Mucosa of rectum (tissue), 2 donors: Measurements from ENCODE around the gene TKT.
A peak's percentile ranks its signal among the peaks of the same experiment; 100 is the strongest.
"Not testable (repeated sequence)": the region's sequence is repeated elsewhere in the genome, so short reads cannot be mapped to it uniquely, and the experiment has no call there.

Experiments used
- H3K27ac ChIP-seq, 2 donors: one replicate each; pipeline ENCODE4 v1.7.0; 2013; ENCODE audit warnings: inconsistent platforms in 2 of 2, low read depth in 2 of 2, low read length in 2 of 2
- H3K27me3 ChIP-seq, 2 donors: one replicate each; pipeline ENCODE4 v1.7.0; 2013; ENCODE audit warnings: low read length in 2 of 2; ENCODE audit not compliant: control insufficient read depth in 2 of 2, insufficient read depth in 2 of 2
- H3K36me3 ChIP-seq, 2 donors: one replicate each; pipeline ENCODE4 v1.7.0; 2013; ENCODE audit warnings: low read length in 2 of 2; ENCODE audit not compliant: control insufficient read depth in 2 of 2, insufficient read depth in 2 of 2
- H3K4me1 ChIP-seq, 2 donors: one replicate each; pipeline ENCODE4 v1.7.0; 2013; ENCODE audit warnings: low read length in 2 of 2, mild to moderate bottlenecking in 1 of 2; ENCODE audit not compliant: control insufficient read depth in 2 of 2, insufficient read depth in 2 of 2
- H3K4me3 ChIP-seq, 2 donors: one replicate each; pipeline ENCODE4 v1.7.0; 2013; ENCODE audit warnings: low read length in 2 of 2
- H3K9ac ChIP-seq, 2 donors: one replicate each; pipeline ENCODE4 v1.7.0; 2013; ENCODE audit warnings: low read length in 2 of 2, low read depth in 1 of 2, mild to moderate bottlenecking in 1 of 2
- H3K9me3 ChIP-seq, 2 donors: one replicate each; pipeline ENCODE4 v1.7.0; 2013; ENCODE audit warnings: low read length in 2 of 2; ENCODE audit not compliant: control insufficient read depth in 2 of 2
- donor health status: healthy.
- donor health status: Normal muscosa, but diverticular disease.

Gene TKT

GRCh38 chr3:53255775-53256703 is at the start of gene TKT:
TKT (minus strand) TSS chr3:53256022; CDS start chr3:53255942, 80 bp downstream.
- Histone ChIP-seq H3K27ac (peak within 1 kb of the TSS; percentile 90 to 92), H3K4me1 (peaks cover 15 to 22% of the 10 kb centered on the region in 2 donors), H3K4me3 (peak within 1 kb of the TSS; percentile 83 to 85), H3K9ac (peak within 1 kb of the TSS; percentile 76 to 84), H3K36me3 (no peaks in the 10 kb centered on the region), H3K9me3 (no peaks in the 10 kb centered on the region), H3K27me3 (no peaks in the 10 kb centered on the region)

- Histone ChIP-seq H3K36me3 (peaks cover 22 to 35% of the 10 kb centered on the region in 2 donors), H3K27me3 (no peaks in the 10 kb centered on the region), H3K4me3 (no peak overlapping the region), H3K27ac (no peak overlapping the region), H3K9ac (no peak overlapping the region), H3K9me3 (no peaks in the 10 kb centered on the region), H3K4me1 (no peaks in the 10 kb centered on the region)
These were observed 48.1 kb upstream of the TKT start for GRCh38 chr3:53303957-53304356.

GRCh38 chr3:53303549-53303948 is 47.7 kb upstream of the TKT start:
- Histone ChIP-seq H3K27me3 (no peaks in the 10 kb centered on the region), H3K4me3 (no peak overlapping the region), H3K27ac (no peak overlapping the region), H3K4me1 (no peaks in the 10 kb centered on the region), H3K9me3 (no peaks in the 10 kb centered on the region), H3K36me3 (peaks cover 26 to 35% of the 10 kb centered on the region in 2 donors), H3K9ac (no peak overlapping the region)

GRCh38 chr3:53300826-53301225 is 45.0 kb upstream of the TKT start:
- Histone ChIP-seq H3K27ac (no peak overlapping the region), H3K9ac (no peak overlapping the region), H3K4me3 (no peak overlapping the region), H3K27me3 (no peaks in the 10 kb centered on the region), H3K9me3 (no peaks in the 10 kb centered on the region), H3K4me1 (no peaks in the 10 kb centered on the region), H3K36me3 (peaks cover 28 to 33% of the 10 kb centered on the region in 2 donors)

- H3K4me1 ChIP-seq, H3K9ac ChIP-seq, H3K9me3 ChIP-seq, H3K4me3 ChIP-seq, H3K27ac ChIP-seq, H3K27me3 ChIP-seq: not testable (repeated sequence)
- H3K36me3 ChIP-seq = peaks cover 27 to 31% of the 10 kb centered on the region in 2 donors
These were observed 43.8 kb upstream of the TKT start for GRCh38 chr3:53299611-53300023.

- Histone ChIP-seq H3K36me3 (peaks cover 24 to 26% of the 10 kb centered on the region in 2 donors), H3K27ac (no peak overlapping the region), H3K27me3 (no peaks in the 10 kb centered on the region), H3K4me1 (no peaks in the 10 kb centered on the region), H3K4me3 (no peak overlapping the region), H3K9me3 (no peaks in the 10 kb centered on the region), H3K9ac (no peak overlapping the region)
These were observed 39.6 kb upstream of the TKT start for GRCh38 chr3:53295410-53295809.

GRCh38 chr3:53293867-53294266 is 38.0 kb upstream of the TKT start:
- Histone ChIP-seq H3K4me1 (no peaks in the 10 kb centered on the region), H3K4me3 (no peak overlapping the region), H3K9ac (no peak overlapping the region), H3K9me3 (no peaks in the 10 kb centered on the region), H3K36me3 (peaks cover 20 to 25% of the 10 kb centered on the region in 2 donors), H3K27me3 (no peaks in the 10 kb centered on the region), H3K27ac (no peak overlapping the region)

- no peaks in the 10 kb centered on the region for H3K27me3 ChIP-seq
- H3K27ac ChIP-seq = no peak overlapping the region
- H3K9ac ChIP-seq = no peak overlapping the region
- H3K4me3 ChIP-seq = no peak overlapping the region
- no peaks in the 10 kb centered on the region for H3K4me1 ChIP-seq
- H3K9me3 ChIP-seq = no peaks in the 10 kb centered on the region
- H3K36me3 ChIP-seq = peaks cover 21 to 39% of the 10 kb centered on the region in 2 donors
These were observed 32.4 kb upstream of the TKT start for GRCh38 chr3:53288214-53288613.

GRCh38 chr3:53287131-53287629 is 31.4 kb upstream of the TKT start:
- Histone ChIP-seq H3K27me3 (no peaks in the 10 kb centered on the region), H3K27ac (no peak overlapping the region), H3K9ac (no peak overlapping the region), H3K9me3 (no peaks in the 10 kb centered on the region), H3K4me3 (no peak overlapping the region), H3K4me1 (no peaks in the 10 kb centered on the region), H3K36me3 (peaks cover 17 to 40% of the 10 kb centered on the region in 2 donors)

GRCh38 chr3:53286727-53287126 is 30.9 kb upstream of the TKT start:
- no peaks in the 10 kb centered on the region for H3K4me1 ChIP-seq
- no peaks in the 10 kb centered on the region for H3K27me3 ChIP-seq
- H3K36me3 ChIP-seq = peaks cover 13 to 35% of the 10 kb centered on the region in 2 donors
- no peak overlapping the region for H3K27ac ChIP-seq
- no peaks in the 10 kb centered on the region for H3K9me3 ChIP-seq
- no peak overlapping the region for H3K9ac ChIP-seq
- H3K4me3 ChIP-seq = no peak overlapping the region
